ENCODE data around the gene SMO.

SMO gene

DNA sequence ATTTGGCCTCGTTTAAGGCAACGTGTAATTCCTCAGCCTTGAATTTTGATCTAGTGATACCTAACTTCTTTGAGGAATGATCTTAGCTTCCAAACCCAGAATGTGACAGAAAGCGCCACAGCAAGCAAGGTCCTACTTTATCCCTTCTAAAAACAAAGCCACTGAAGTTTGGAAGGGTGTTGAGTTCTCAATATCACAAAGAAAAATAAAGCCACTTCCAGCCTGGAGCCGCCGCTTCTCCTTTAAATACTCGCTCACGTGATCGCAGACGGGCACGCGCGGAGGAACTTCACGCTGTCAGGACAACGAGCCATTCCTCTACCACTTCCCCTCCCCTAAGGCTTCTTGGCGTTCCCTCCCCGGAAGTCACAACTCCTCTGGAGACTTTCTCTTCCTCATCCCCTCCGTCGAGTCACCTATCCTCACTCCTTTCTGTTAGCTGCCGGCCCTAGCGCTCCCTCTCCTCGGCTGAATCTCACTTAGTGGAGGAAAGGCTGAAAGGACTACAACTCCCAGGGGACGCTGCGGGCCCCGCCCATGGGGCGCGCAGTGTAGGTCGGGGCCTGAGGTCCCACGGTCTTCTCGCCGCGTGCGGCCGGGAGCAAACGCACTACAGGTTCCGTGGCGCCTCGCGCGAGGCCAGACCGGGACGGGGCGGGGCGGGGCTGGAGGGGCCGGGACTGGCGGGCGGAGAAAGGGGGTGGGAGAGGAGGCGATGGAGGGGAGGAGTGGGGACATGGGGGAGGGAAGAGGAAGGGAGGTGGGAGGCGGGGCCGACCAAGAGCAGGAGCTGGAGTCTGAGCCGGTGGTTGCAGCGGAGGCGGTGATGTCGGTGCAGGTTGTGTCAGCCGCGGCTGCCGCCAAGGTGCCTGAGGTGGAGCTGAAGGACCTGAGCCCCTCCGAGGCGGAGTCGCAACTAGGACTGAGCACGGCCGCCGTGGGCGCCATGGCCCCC, 36.1 kb downstream of the SMO start, which contains the start of gene AHCYL2:
Gene AHCYL2 (plus strand): TSS at position 780 of the 955 bp plus-strand sequence.
- Histone ChIP-seq H3K4me1 (ENCODE audit: control insufficient read depth, insufficient read depth, low read length, poor library complexity, severe bottlenecking) (peaks cover 3% of the 10 kb centered on the region), H3K36me3 (ENCODE audit: control insufficient read depth, insufficient read depth, low read length) (no peaks in the 10 kb centered on the region), H3K9me3 (ENCODE audit: control insufficient read depth, low read length) (no peaks in the 10 kb centered on the region), H3K27ac (ENCODE audit: low read depth, low read length, severe bottlenecking) (peak within 1 kb of the TSS; percentile 83), H3K4me3 (ENCODE audit: extremely low read depth, insufficient read depth, low read length, poor library complexity, severe bottlenecking) (peak within 1 kb of the TSS; percentile 79)
- WGBS, 2 experiments (ENCODE audit: insufficient coverage in 2 of 2): 1% methylated on average over 37 to 45 of the region's 63 CpGs

DNA sequence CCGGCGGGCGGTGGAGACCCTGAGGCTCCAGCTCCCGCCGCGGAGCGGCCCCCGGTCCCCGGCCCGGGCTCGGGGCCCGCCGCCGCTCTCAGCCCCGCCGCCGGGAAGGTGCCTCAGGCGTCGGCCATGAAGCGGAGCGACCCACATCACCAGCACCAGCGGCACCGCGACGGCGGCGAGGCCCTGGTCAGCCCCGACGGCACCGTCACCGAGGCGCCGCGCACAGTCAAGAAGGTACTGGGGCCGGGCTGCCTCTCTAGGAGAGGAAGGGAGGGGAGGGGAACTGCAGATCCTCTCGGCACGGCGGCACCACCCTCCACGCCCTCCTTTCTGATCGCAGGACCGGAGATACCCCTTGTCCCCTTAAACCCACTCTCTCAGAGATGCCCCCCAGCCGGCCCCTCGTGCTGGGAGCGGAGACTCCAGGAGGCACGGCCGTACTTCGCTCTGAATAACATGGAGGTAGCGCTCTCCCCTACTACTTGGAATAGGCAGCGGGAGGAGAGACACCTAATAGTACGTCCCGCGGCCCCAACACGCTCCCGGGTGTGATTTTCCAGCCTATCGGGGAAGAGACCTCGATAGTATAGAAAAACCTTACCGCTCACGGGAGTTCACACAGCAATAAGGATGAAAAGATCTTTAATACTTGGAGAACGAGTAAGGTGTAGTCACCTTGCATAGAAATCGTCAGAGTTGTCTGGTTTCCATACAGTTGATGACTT, 36.9 kb downstream of the SMO start:
- no peaks in the 10 kb centered on the region for H3K36me3 ChIP-seq (ENCODE audit: control insufficient read depth, insufficient read depth, low read length)
- WGBS, 2 experiments (ENCODE audit: insufficient coverage in 2 of 2): 0% methylated on average over 37 to 48 of the region's 60 CpGs
- H3K9me3 ChIP-seq (ENCODE audit: control insufficient read depth, low read length): no peaks in the 10 kb centered on the region
- H3K4me1 ChIP-seq (ENCODE audit: control insufficient read depth, insufficient read depth, low read length, poor library complexity, severe bottlenecking): peaks cover 3% of the 10 kb centered on the region
- H3K4me3 ChIP-seq (ENCODE audit: extremely low read depth, insufficient read depth, low read length, poor library complexity, severe bottlenecking): peak overlapping the region; percentile 79
- peak overlapping the region; percentile 83 for H3K27ac ChIP-seq (ENCODE audit: low read depth, low read length, severe bottlenecking)

DNA sequence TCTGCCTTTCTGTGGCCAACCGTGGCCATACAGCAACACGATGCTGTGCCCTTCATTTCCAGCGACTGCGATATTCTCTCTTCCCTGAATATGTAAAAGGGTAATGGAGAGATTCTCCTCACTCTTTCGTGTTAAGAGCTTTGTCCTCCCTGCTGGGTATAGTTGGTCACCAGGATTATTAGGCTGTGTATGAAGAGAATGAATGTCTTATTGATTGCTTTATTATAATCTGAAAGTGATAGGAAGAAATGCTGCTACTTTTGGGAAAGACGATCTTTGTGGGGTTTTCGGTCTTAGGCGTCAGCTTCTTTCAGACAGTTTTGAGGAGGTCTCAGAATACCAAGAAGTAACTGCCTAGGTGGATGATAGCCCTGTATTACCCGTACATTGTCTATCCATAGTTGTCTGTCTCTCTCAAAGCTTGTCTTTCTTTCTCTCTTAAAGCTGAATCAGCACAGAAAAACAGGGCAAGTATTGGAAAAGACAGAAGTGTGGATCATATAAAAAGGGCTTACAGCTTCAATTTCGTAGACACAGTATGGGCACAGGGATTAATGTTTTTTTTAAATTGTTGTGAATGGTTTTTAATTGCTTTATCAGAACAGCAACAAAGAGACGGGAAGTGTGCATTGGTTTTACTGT, 37.6 kb downstream of the SMO start:
- WGBS, 2 experiments (ENCODE audit: insufficient coverage in 2 of 2): 17 to 30% methylated on average over 8 of the region's 11 CpGs

DNA sequence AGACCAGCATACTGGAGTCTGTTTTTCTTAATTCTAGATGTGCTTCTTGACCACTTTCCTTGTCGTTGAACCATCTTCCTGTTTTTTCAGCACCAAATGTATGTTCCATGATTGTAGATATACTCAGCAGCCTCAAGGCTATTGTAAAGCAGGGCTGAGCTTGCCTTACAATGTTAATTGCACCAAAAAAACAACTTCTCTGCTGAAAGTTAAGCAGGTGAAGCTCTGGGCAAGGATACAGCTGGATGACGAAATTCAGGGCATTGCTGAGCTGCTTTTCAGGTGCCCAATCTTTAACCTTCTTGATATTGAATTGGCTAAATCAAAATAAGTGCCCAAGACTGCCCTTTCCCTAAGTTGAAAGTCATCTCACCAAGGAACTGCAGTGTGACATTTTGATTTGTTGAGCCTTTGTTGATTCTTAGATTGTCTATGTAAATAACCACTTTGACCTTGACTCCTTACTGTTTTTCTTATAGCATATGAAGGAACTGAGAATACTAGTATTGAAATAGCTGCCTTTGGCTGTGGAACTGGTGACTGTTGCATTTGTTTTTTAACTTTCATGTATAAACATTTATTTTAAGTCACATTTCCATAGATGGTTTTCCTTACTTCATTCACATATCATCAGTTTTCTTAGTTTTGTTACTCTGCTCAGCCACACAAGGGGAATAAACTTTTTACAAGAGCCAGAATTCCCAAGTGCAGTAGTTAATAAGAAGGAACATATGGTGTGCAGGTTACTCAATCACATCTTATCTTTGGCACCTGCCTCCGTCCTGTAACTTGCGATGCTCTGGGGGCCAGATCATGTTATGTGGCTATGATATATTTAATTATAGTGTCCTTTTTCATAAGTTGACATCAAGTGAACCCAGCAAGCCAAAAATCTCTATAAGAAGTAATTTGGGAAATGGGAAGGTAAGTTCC, 39.5 kb downstream of the SMO start:
- H3K27ac ChIP-seq (ENCODE audit: low read depth, low read length, severe bottlenecking): no peak overlapping the region
- H3K36me3 ChIP-seq (ENCODE audit: control insufficient read depth, insufficient read depth, low read length): no peaks in the 10 kb centered on the region
- H3K9me3 ChIP-seq (ENCODE audit: control insufficient read depth, low read length): no peaks in the 10 kb centered on the region
- peaks cover 3% of the 10 kb centered on the region for H3K4me1 ChIP-seq (ENCODE audit: control insufficient read depth, insufficient read depth, low read length, poor library complexity, severe bottlenecking)
- no peak overlapping the region for H3K4me3 ChIP-seq (ENCODE audit: extremely low read depth, insufficient read depth, low read length, poor library complexity, severe bottlenecking)
- WGBS, 2 experiments (ENCODE audit: insufficient coverage in 2 of 2): 91% methylated on average over 1 to 2 of the region's 4 CpGs

More for the DNA sequence above, 37.6 kb downstream of the SMO start:
- no peaks in the 10 kb centered on the region for H3K36me3 ChIP-seq (ENCODE audit: control insufficient read depth, insufficient read depth, low read length)
- H3K4me1 ChIP-seq (ENCODE audit: control insufficient read depth, insufficient read depth, low read length, poor library complexity, severe bottlenecking): peaks cover 3% of the 10 kb centered on the region
- peak overlapping the region; percentile 79 for H3K4me3 ChIP-seq (ENCODE audit: extremely low read depth, insufficient read depth, low read length, poor library complexity, severe bottlenecking)
- no peaks in the 10 kb centered on the region for H3K9me3 ChIP-seq (ENCODE audit: control insufficient read depth, low read length)
- H3K27ac ChIP-seq (ENCODE audit: low read depth, low read length, severe bottlenecking): no peak overlapping the region

DNA sequence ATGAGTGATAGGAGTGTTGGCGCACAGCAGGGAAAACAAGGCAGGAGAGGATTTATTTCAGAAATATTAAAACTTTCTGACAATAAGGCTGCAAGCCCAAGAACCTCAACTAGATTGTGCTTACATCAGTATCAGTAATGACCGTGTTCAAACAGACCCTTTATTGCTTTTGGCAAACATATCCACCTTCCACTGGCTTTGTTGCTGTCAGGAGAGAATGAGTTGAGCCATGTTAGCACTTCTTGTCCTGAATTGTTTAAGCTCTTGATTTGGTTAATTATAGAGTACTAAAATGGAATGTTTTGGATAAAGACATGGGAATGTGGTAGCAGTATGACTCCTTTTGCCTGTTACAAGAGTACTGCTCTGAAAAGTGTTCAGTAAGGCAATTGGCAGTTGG, 40.2 kb downstream of the SMO start:
- no peaks in the 10 kb centered on the region for H3K36me3 ChIP-seq (ENCODE audit: control insufficient read depth, insufficient read depth, low read length)
- peaks cover 3% of the 10 kb centered on the region for H3K4me1 ChIP-seq (ENCODE audit: control insufficient read depth, insufficient read depth, low read length, poor library complexity, severe bottlenecking)
- no peaks in the 10 kb centered on the region for H3K9me3 ChIP-seq (ENCODE audit: control insufficient read depth, low read length)
- H3K4me3 ChIP-seq (ENCODE audit: extremely low read depth, insufficient read depth, low read length, poor library complexity, severe bottlenecking): no peak overlapping the region
- H3K27ac ChIP-seq (ENCODE audit: low read depth, low read length, severe bottlenecking): no peak overlapping the region
- 100% methylated on average over 1 to 2 of the region's 2 CpGs for WGBS, 2 experiments (ENCODE audit: insufficient coverage in 2 of 2)

DNA sequence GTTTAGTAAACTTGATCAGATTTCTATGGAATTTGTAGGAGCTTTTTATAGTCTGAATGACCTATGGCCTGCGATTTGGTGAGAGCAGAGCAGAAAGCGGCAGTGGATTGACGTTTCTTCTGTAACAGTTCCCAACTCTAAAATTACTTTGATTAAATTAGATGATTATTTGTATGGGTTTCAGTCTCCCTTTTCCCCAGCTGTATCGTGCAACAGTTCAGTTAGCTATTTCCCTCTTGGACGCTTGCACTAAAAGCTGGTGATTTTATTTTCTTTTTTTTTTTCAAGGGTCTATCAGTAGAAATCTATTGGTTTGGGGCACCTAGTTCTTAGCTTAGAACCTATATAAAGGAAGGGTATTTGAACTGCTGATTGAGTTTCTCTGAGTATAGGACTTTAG, 43.2 kb downstream of the SMO start:
- H3K9me3 ChIP-seq (ENCODE audit: control insufficient read depth, low read length): no peaks in the 10 kb centered on the region
- no peaks in the 10 kb centered on the region for H3K4me1 ChIP-seq (ENCODE audit: control insufficient read depth, insufficient read depth, low read length, poor library complexity, severe bottlenecking)
- H3K36me3 ChIP-seq (ENCODE audit: control insufficient read depth, insufficient read depth, low read length): no peaks in the 10 kb centered on the region
- WGBS, 2 experiments (ENCODE audit: insufficient coverage in 2 of 2): 100% methylated on average over 1 of the region's 5 CpGs; no CpG with 5 or more reads in 1 of the 2 experiments
- no peak overlapping the region for H3K27ac ChIP-seq (ENCODE audit: low read depth, low read length, severe bottlenecking)
- no peak overlapping the region for H3K4me3 ChIP-seq (ENCODE audit: extremely low read depth, insufficient read depth, low read length, poor library complexity, severe bottlenecking)

DNA sequence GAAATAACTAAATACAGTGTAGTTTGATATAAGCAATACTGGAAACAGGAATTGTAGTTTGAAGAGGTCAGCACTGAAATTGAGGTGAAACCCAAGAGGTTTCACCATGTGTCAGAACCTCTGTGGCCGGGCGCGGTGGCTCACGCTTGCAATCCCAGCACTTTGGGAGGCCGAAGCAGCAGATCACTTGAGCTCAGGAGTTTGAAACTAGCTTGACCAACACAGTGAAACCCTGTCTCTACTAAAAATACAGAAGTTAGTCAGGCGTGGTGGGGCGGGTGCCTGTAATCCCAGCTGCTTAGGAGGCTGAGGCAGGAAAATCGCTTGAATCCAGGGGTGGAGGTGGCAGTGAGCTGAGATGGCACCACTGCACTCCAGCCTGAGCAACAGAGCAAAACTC, 50.1 kb downstream of the SMO start:
- no peak overlapping the region for H3K27ac ChIP-seq (ENCODE audit: low read depth, low read length, severe bottlenecking)
- H3K36me3 ChIP-seq (ENCODE audit: control insufficient read depth, insufficient read depth, low read length): no peaks in the 10 kb centered on the region
- H3K4me3 ChIP-seq (ENCODE audit: extremely low read depth, insufficient read depth, low read length, poor library complexity, severe bottlenecking): no peak overlapping the region
- H3K9me3 ChIP-seq (ENCODE audit: control insufficient read depth, low read length): no peaks in the 10 kb centered on the region
- no peaks in the 10 kb centered on the region for H3K4me1 ChIP-seq (ENCODE audit: control insufficient read depth, insufficient read depth, low read length, poor library complexity, severe bottlenecking)
- 90 to 95% methylated on average over 7 to 8 of the region's 8 CpGs for WGBS, 2 experiments (ENCODE audit: insufficient coverage in 2 of 2)

DNA sequence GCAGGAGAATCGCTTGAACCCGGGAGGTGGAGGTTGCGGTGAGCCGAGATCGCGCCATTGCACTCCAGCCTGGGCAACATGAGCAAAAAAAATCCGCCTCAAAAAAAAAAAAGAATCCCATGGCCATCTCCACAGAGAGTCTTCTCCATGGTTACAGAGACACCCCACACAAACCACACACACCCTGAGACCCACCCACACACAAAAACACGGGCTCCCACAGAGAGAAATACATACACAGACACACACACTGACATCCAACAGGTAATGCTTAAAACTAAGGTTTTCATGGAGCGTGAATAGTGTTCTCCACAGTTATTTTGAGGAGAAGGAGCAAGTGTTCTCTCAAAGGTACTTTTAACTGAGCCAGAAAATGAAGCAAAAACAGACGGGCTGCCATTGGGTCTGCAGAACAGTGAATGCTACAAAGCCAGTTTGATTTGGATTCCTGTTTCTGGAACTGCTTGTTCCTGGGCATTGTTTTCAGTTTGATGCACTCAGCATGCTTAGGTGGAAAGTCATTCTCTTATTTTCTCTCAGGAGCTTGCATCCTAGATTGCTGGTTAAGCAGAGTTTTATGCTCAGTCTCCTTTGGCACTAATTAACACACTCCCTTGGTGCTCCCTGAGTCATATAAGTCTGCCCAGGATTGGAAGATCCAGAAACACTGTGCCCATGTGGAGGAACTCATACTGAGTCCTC, 51.8 kb downstream of the SMO start:
- Histone ChIP-seq H3K36me3 (ENCODE audit: control insufficient read depth, insufficient read depth, low read length) (no peaks in the 10 kb centered on the region), H3K4me1 (ENCODE audit: control insufficient read depth, insufficient read depth, low read length, poor library complexity, severe bottlenecking) (no peaks in the 10 kb centered on the region), H3K27ac (ENCODE audit: low read depth, low read length, severe bottlenecking) (no peak overlapping the region), H3K9me3 (ENCODE audit: control insufficient read depth, low read length) (no peaks in the 10 kb centered on the region), H3K4me3 (ENCODE audit: extremely low read depth, insufficient read depth, low read length, poor library complexity, severe bottlenecking) (no peak overlapping the region)
- 94 to 97% methylated on average over 5 to 8 of the region's 10 CpGs for WGBS, 2 experiments (ENCODE audit: insufficient coverage in 2 of 2)

DNA sequence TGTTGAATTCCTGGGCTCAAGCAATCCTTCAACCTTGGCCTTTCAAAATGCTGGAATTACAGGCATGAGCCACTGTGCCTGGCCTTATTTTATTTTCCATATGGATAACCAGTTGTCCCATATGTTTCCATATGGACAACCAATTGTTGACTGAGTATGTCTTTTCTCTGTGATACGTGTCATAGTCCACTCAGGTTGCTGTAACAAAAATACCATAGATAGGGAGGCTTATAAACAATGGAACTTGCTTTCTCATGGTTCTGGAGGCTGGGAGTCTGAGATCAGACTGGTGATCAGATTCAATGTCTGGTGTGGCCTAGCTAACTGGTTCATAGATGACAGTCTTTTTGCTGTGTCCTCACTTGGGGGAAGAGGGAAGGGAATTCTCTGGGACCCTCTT, 55.8 kb downstream of the SMO start:
- Histone ChIP-seq H3K9me3 (ENCODE audit: control insufficient read depth, low read length) (no peaks in the 10 kb centered on the region), H3K36me3 (ENCODE audit: control insufficient read depth, insufficient read depth, low read length) (no peaks in the 10 kb centered on the region), H3K4me3 (ENCODE audit: extremely low read depth, insufficient read depth, low read length, poor library complexity, severe bottlenecking) (no peak overlapping the region), H3K4me1 (ENCODE audit: control insufficient read depth, insufficient read depth, low read length, poor library complexity, severe bottlenecking) (no peaks in the 10 kb centered on the region), H3K27ac (ENCODE audit: low read depth, low read length, severe bottlenecking) (no peak overlapping the region)
- 90% methylated on average over 1 of the region's 1 CpG; no CpG with 5 or more reads in 1 of the 2 experiments for WGBS, 2 experiments (ENCODE audit: insufficient coverage in 2 of 2)
